SH-SY5Y (cell line): ENCODE data around the gene ARHGEF9.

Experiments used
- GATA2 ChIP-seq: IDR thresholded peaks from 2 replicates; pipeline ENCODE4 v1.6.1; 2011; ENCODE audit warnings: mild to moderate bottlenecking, low read depth, low read length
- GATA3 ChIP-seq: IDR thresholded peaks from 2 replicates; pipeline ENCODE4 v1.6.1; 2011; ENCODE audit warnings: low read depth, mild to moderate bottlenecking, low read length, moderate library complexity

DNA sequence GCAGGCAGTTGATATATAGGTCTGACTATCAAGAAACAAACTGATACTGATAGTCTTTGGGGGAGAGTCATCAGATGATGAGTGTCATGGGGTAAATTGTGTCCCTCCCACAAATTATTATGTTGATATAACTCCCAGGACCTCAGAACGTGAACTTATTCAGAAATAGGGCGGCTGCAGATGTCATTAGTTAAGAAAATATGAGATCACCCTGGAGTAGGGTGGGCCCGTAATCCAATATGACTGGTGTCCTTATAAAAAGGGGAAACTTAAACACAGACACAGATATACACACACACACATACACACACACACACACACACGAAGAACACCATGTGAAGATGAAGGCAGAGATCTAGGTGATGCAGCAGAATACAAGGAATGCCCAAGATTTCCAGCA lies 32.7 kb upstream of the ARHGEF9 start:
- TF ChIP-seq GATA3 (no peak), GATA2 (no peak)
